ENCODE data around the gene RGS17. TPM values are rescaled to one million over a fixed set of nuclear protein-coding genes. Genes with fewer than 3 reads are reported as not detected.

The RGS17 gene
- total and polyA plus RNA-seq, 2 of the 13 experiments (the other 11 are each of a cell fraction or from before 2014, with no cell fraction given): 0.04 TPM; not detected in 1

GRCh38 chr6:153001767-153002612, 129.1 kb downstream of the RGS17 start (continued):
- TF ChIP-seq ZBED4 (CRISPR knock-in tag; IDR thresholded peaks at IDR 0.05; ENCODE audit: borderline replicate concordance): peak; percentile 3; the same call in 1 of the 2 replicates
- TF ChIP-seq ATF7 (IDR thresholded peaks at IDR 0.05): peak; percentile 92
- TF ChIP-seq ATF7 (CRISPR knock-in tag; IDR thresholded peaks at IDR 0.05): no peak
- no peak for TF ChIP-seq ZNF225 (CRISPR knock-in tag; IDR thresholded peaks at IDR 0.05)
- no peak for TF ChIP-seq ZNF510 (CRISPR knock-in tag; IDR thresholded peaks at IDR 0.05; ENCODE audit: low read depth)
- TF ChIP-seq ZNF546 (CRISPR knock-in tag; conservative IDR thresholded peaks at IDR 0.05): no peak; the same call in 1 of the 2 replicates
- no peak for TF ChIP-seq ZNF160 (CRISPR knock-in tag; IDR thresholded peaks at IDR 0.05)
- no peak for TF ChIP-seq GABPA (IDR thresholded peaks at IDR 0.05; ENCODE audit: low read depth, low read length)
- peak; percentile 20; the same call in 1 of the 2 replicates for TF ChIP-seq GABPA (CRISPR knock-in tag; IDR thresholded peaks at IDR 0.05; ENCODE audit: low read depth)
- TF ChIP-seq ZNF598 (CRISPR knock-in tag; IDR thresholded peaks at IDR 0.05; ENCODE audit: borderline replicate concordance): 0 out of 2 replicates have a peak, but pooled peaks have one; percentile 21
- no peak for TF ChIP-seq CHCHD3 (CRISPR knock-in tag; IDR thresholded peaks at IDR 0.05)
- TF ChIP-seq, protein P1, sequence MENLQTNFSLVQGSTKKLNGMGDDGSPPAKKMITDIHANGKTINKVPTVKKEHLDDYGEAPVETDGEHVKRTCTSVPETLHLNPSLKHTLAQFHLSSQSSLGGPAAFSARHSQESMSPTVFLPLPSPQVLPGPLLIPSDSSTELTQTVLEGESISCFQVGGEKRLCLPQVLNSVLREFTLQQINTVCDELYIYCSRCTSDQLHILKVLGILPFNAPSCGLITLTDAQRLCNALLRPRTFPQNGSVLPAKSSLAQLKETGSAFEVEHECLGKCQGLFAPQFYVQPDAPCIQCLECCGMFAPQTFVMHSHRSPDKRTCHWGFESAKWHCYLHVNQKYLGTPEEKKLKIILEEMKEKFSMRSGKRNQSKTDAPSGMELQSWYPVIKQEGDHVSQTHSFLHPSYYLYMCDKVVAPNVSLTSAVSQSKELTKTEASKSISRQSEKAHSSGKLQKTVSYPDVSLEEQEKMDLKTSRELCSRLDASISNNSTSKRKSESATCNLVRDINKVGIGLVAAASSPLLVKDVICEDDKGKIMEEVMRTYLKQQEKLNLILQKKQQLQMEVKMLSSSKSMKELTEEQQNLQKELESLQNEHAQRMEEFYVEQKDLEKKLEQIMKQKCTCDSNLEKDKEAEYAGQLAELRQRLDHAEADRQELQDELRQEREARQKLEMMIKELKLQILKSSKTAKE (CRISPR knock-in tag; IDR thresholded peaks at IDR 0.05; ENCODE audit: borderline replicate concordance): no peak
- peak; percentile 20 for TF ChIP-seq SRSF1 (optimal IDR thresholded peaks at IDR 0.05; ENCODE audit: low read depth, low read length)
- TF ChIP-seq, protein P2, sequence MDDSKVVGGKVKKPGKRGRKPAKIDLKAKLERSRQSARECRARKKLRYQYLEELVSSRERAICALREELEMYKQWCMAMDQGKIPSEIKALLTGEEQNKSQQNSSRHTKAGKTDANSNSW (CRISPR knock-in tag; IDR thresholded peaks at IDR 0.05; ENCODE audit: borderline replicate concordance): 0 out of 2 replicates have a peak, but pooled peaks have one; percentile 38
- 0 out of 2 replicates have a peak, but pooled peaks have one; percentile 9 for TF ChIP-seq ZBTB3 (CRISPR knock-in tag; IDR thresholded peaks at IDR 0.05; ENCODE audit: borderline replicate concordance, low read depth)
- 0 out of 2 replicates have a peak, but pooled peaks have one; percentile 13 for TF ChIP-seq ZNF121 (CRISPR knock-in tag; IDR thresholded peaks at IDR 0.05)
- peak; percentile 77 for TF ChIP-seq IKZF4 (CRISPR knock-in tag; IDR thresholded peaks at IDR 0.05; ENCODE audit: borderline replicate concordance, low read depth, not compliant biosample characterization)
- TF ChIP-seq ZNF720 (CRISPR knock-in tag; IDR thresholded peaks at IDR 0.05): no peak
- TF ChIP-seq ZBTB33 (CRISPR knock-in tag; IDR thresholded peaks at IDR 0.05): no peak
- TF ChIP-seq KMT2A (CRISPR knock-in tag; IDR thresholded peaks at IDR 0.05): no peak; the same call in 1 of the 2 replicates
- TF ChIP-seq ASH2L (IDR thresholded peaks at IDR 0.05; ENCODE audit: insufficient read length, low read depth, low read length): peak; percentile 69
